GM04504 (cell line): ENCODE data around the gene LTBP1.
A peak's percentile ranks its signal among the peaks of the same experiment; 100 is the strongest.

ENCODE experiments used
- DNase-seq: peaks from one replicate; pipeline ENCODE4 v3.0.0-alpha.2; 2012; ENCODE audit warnings: low read depth

LTBP1 gene

DNA sequence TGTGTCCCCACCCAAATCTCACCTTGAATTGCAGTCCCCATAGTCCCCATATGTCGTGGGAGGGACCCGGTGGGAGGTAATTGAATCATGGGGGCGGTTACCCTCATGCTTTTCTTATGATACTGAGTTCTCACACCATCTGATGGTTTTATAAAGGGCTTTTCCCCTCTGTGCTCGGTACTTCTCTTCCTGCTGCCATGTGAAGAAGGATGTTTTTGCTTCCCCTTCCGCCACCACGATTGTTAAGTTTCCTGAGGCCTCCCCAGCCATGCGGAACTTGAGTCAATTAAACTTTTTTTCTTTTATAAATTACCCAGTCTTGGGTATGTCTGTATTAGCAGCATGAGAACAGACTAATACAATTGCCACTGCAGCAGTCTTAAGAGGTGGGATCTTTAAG, 134.9 kb downstream of the LTBP1 start:
- no peak for DNase-seq

DNA sequence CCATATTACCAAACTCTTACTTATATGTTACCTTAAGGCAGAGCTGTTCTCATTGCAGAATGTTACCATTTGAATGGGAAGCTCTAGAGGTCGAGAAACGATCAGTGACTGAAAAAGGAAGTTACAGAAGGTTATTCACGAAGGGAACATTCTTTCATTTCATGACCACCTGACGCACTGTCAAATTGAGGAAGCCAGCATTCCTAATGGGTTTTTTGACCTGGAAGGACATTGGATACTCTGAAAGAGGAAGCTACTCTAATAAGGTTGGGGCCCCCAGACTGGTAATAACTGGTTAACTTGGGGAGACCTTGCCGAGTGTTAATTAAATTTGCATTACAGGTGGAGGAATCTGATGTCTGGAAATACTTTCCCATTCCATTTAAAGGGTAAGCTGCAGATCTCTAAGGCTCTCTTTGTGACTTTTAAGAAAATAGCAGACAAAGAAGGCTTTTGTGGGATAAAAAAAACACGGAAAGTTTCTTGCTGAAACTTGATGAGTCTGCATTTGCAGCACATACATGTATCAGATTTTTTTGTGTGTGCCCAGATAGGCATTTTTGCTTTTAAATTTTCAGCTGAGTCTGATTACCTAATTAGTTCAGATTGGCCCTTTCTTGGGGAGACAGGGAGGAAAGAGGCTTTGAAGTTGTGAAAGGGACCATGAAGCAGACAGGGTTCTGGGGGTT, 137.1 kb downstream of the LTBP1 start:
- no peak for DNase-seq

DNA sequence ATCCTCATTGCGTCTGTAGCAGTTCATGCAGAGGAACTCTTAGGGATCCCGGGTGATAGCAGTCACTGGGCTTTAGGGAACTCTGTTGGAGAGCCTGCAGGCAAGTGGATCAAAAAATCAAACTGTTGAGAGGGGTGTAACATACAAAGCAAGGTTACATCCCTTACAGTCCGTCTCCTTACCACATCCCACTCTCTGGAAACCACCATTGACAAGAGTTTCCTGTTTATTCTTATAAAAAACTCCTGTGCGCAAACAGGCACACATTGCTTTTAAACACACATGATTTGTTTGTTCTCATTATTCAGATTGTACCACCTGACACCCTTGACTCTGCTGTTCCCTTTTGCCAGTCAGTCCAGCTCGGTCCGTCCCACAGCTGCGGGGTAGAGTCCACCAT, 137.7 kb downstream of the LTBP1 start:
- no peak for DNase-seq

DNA sequence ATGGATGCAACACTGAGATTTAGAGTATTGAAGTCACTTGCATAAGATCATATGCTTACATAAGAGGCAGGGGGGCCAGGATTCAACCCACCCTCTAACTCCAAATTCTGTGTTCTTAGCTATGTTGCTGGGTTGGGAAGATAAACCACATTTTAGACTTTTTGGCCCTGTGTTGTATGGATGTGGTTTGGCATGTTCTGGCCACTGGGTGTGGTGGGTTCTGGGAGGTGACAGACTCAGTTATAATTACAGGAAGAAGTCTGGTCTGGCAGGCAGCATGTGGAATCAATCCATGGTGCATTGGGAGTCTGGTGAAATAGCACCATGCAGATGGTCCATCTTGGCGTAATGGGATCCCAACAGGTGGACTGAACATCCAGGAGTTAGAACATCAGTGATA, 138.9 kb downstream of the LTBP1 start:
- no peak for DNase-seq

DNA sequence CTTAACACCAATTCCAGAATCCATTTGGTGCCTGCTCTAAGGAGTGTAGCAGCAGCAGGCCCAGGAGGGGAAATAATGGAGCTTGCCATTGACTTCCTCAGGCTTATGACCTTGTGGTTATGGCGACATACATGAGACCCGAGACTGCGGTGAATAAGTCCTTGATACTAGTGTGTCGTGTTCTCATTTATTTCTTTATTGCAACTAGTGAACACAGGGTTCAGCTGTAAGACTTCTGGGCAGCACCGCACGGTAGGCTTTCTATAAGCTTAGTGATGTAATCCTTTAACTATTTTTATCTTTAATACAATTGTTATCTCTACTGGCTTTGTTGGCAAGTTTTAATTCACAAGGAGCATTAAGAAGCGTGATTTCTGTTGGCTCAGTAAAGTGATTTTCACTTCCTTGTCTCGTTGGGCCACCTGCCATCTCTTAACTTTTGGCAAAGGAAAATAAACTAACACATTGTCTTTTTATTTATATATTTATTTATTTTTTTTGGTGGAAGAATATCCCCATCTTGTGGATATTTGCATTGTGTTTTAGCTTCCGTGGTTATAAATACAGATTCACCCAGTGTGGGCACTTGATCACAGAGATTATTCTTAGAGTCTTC, 139.8 kb downstream of the LTBP1 start:
- DNase-seq = no peak

DNA sequence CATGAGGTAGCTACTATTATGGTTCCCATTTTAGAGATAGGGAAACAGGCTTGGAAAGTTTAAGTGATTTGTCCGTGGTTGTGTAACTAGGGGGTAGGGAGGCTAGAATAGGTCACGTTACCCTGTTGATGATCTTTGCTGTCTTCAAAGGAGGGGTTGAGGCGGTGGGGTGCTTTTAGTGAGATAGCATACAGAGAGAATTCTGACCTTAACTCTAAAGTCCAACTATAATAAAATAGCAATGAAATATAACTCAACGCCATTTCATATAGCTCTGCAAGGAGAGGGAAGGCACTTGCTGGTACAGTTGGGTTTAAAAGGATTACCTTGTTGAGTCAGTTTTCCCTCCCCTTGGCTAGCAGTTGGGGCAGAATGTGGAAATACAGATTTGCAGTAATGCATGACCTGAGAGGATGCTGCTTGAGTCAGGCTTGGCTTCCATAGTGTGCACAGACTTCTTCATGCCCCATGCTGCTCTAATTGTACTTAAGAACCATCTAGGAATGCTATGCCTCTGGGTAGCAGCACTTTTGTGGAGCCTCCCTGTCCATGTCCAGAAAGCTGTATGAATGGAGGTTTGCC, 143.9 kb downstream of the LTBP1 start:
- no peak for DNase-seq

DNA sequence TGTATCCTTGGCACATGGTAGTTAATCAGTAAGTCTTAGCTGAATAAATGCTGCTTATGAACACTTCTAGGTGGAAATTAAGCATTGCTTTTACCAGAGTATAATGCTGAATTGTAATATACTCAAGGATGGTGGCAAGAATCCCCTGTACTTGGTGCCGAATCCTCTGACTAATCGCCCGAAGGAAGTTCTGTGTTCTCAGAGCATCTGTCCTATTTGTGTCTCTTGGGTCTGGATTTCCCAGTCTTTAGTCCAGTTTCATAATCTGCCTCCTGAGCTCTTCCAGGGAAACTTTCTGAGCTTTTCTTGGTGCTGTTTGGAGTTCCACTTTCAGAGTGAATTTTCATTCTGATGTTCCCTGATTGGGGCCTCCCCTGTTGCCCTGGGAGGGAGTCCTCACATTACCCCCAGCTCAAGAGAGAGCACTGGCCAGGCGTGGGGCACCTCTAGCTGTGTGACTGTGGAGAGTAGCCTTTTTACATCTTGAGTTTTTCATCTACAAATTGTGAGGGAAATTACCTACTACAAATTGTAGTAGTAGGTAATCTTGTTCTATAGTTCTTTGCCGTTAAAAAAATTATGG, 144.9 kb downstream of the LTBP1 start:
- DNase-seq = no peak

DNA sequence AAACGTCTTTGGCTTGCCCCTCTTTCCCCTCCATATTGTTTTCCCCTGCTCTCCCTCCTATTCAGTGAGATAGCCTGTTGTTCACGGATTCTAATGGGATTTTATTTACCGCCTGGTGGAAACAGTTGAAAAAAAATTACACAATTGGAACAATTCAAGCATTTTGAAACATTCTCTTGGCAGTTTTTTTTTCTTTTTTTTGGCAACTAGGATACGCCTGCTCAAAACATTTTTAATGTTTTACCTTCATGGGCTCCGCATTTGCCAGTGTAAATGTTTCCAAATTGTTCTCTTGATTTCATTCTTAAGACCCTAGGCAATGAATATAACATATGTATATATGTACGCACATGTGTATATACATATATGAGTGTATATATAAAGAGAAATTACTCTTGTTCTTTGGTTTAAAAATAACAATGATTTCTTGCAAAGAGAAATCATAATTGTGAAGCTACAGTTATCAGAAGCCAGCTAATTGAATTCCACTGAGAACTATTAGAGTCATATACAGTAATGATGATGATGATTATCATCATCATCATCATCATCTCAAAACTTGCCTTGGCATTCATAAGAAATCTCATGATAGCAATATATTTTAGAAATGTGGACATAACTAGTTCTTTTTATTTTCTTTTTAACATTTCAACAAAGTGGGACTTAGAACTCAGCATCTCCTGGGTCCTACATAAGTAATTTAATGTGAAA, 146.7 kb downstream of the LTBP1 start:
- DNase-seq = no peak

DNA sequence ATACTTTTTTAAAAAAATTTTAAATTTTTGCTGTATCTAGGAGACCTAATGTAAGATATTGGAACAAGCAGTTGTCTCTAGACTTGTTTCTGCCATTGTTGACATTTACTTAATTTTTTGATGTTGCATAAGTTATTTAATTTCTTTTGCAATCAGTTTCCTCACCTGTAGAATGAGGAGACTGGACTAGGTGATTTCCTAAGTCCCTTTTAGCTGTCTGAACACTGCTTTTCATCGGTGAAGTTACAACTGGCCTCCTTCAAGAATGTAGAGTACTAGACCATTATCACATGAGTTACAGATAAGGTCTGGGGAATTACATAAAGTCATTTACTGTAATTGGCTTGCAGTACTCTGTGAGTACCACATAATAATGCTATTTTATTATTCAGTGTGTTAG, 147.6 kb downstream of the LTBP1 start:
- no peak for DNase-seq

DNA sequence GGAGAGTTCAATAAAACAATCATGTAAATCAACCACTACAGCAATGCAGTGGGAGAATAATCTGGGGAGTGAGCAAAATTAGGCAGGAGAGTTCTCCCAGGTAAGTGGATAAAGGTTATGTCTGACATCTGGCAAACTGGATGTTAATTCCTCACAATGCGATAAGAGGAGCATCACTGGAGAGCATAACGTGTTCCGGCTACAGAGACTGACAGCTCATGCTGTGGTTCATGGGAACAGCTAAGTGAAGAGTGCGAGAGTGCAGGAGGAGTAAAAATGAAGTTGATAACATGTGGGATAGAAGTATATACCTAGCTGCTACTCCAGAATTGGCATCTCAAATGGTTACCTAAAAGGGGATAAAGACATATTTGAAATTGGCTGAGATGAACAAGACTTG, 153.2 kb downstream of the LTBP1 start:
- no peak for DNase-seq

DNA sequence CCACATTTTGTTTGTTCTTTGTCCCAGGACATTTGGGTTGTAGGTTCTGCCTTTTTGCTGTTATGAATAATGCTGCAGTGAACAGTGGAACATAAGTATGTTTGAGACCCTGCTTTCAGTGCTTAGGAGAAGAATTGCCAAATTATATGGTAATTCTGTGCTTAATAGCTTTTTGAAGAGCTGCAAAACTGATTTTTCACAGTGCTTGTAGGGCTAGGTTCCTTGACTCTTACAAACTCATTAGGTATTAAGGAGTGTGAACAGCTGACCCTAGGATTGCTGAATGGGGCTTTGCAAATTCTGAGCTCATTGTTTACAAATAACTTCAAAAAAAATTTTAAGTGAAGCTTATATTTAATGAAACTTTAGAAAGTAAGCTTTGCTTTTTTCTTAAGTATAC, 154.2 kb downstream of the LTBP1 start:
- no peak for DNase-seq

DNA sequence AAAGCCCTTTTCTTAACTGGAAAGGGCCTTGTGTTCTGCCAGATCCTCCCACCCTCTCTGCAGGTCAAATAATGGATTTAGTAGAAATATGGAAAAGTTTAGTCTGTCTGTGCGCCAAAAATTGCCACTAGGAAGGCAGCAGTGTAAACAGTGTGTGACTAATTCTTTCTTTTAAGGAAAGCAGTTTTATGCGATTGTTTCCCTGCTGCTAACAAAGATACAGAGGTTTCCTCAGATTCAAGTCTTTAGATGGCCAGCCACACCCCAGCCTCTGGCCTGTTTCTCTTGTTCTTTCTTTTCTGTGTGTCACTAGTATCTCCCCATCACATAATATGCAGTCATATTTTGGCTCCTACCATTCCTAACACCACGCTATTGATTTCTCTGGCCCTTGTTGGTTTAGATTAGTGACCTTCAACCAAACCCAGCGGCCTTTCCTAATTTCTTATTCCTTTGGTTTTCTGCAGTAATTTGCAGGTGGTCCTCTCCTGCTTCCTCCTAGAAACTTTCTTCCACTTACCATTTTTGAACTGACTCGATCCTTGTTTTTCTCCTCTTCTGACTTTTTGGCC, 157.4 kb downstream of the LTBP1 start:
- peak; percentile 11 for DNase-seq

DNA sequence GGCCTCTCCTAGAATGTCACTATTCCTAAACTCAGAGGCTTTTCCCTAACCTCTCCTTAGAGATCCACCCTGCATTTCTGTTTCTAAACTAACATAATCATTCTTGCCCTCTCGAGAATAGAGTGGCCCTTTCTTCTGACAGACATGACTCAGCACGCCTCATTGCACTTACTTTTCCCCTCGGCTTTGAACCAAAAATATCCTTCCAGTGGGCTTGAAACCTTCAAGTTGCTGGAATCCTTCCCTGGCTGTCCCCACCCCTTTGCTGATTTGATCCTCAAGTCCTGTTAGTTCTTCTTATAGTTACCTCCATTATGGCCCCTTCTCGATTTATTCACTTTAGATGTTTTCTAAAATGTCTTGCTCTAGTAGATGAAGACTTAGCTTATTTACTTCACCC, 158.0 kb downstream of the LTBP1 start:
- DNase-seq = no peak

DNA sequence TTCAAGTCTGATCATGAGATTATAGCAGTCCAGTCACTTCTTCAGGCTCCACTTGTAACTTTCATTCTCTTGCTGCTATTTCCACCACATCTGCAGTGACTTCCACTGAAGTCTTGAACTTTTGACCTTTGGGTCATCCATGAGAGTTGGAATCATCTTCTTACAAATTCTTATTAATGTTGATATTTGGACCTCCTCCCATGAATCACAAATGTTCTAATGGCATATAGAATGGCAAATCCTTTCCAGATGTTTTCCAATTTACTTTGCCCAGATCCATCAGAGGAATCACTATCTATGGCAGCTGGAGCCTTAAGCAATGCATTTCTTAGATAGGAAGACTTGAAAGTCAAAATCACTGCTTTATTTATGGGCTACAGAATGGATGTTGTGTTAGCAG, 159.4 kb downstream of the LTBP1 start:
- no peak for DNase-seq

DNA sequence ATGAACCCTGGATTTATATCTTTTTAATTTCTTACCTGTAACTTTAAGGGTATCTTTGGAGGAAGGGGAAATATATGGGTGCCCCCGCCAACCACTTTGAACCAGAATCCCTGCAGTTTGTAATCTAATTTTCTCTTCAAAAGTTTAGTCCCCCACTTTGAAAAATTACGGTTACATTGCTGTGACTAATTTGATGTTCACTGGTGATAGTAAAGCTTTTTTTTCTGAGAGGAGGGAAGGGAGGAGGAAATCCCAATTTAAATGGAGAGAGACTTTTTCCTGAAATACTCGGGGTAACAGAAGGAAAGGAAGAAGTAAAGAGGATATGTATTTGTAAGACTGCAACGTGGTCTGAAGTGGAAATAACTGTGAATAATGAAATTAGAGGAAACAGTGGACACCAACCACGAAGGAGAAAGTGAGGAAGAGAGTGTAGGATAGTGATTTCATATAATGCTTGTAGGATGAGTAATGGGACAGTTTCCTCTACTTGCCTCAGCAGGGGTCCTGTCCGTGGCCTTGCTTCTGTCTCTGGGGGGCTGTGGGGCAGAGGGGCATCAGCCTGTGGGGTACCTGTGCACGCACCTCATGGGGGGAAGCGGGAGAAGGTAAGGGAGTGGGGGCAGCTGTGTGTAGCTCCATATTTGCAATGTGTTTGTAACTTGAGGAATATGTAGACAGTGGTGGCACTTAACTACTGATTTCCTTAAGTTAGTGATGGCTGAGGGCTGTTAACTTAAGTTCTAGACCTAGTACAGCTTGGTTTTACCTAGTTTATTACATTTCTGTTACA, 161.1 kb downstream of the LTBP1 start:
- no peak for DNase-seq

DNA sequence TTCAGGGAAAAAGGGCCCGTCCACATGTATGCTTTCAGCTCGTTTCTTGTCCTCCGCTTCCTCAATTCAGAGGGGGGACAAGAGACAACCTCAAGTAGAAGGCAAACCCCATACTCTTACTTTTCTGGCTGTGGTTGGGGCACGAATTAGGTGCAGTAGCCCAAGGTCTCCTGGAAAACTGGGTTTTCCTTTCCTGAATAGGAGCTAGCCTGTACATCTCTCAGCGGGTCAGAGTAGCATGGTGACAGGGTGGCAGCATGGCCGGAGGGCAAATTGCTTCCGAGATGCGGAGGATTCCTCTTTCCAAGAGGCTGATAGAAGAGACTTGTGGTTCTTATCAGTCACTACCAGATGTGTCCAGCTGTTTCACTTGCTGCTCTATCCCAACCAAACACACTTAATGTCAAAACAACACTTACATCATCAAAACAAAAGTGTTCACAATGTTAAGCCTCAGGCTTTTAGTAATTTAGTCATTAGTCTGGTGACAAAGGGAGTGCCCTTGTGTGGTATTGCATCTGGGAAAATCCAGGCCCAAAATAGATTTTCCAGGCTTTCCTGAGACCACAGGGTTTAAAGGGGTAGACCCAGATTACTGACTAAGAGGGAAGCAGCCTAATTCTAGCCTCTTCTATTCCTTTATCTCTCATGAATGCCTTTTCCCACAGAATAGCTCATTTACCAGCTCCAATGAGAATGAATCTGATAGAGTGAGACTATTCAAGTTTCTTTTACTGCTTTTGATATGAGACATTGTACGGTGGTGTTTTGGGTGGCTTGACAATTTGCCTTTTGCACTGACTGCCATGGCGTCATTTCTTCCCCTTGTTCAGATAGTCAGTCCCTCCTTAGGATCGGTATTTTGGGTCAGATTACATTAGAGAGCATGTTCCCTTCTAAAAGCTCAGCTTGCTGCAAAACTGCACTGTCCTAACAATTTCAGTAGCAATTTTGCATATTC, 162.0 kb downstream of the LTBP1 start:
- DNase-seq = no peak

DNA sequence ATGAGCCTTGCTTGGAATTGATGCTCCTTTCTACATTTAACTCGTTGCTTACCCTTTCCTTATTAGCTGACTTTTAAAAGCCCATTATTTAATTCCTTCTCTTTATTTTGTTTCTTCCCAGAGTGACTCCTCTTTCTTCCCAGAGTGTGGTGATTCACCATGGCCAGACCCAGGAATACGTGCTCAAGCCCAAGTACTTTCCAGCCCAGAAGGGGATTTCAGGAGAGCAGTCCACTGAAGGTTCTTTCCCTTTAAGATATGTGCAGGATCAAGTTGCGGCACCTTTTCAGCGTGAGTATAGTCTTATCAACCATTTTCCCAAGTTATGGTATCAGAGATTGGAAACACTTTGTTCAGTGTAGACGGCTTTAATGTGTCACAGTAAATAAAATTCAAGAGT, 163.7 kb downstream of the LTBP1 start:
- DNase-seq = no peak

DNA sequence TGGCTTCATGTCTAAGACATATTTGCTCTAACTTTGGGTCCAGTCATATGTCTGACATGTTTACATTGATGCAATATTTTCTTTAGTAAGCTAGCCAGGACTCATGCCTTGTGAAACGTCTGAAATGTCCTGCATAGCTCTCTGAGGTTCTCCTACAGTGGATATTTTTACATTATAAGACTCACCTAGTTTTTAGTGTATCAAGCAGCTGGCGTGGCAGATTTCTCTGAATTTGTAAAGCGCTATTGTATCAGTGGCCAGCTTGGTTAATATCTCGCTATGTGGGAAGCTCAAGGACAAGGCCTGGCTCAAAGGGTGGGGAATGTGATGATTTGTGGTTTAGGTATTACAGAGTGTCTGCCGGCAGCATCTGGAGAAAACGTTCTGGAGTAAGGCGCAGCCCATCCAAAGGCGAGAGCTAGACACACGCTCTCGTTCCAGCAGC, 164.3 kb downstream of the LTBP1 start:
- no peak for DNase-seq

DNA sequence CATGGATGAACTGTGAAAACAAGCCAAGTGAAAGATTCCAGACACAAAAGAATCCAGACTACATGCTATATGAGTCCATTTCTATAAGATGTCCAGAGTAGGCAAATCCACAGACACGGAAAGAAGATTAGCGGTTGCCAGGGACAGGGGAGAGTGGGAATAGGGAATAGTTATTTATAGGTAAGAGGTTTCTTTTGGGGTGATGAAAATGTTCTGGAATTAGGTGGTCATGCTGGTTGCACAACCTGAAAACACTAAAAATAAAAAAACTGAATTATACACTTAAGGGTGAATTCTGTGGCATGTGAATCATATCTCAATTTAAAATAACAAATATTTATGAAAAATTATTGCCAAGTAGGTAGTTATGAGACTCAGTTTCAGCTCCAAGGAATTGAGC, 168.4 kb downstream of the LTBP1 start:
- DNase-seq = no peak

DNA sequence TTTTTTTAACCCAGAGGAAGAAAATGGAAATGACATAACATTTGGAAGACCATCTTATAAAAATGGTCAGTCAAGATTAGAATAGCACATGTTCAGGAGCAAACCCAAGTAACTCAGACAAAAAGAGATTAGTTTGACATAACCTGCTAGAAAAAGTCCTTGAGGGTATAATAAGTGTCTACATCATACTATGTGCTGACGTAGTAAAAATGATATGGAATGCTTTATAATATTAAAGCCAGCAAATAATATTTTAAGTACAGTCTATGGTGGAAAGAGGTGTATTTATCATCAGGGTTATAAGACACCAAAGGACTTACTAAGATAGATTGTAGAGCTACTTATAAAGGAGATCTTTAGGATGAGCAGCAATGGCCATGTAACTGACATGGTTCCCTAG, 169.0 kb downstream of the LTBP1 start:
- no peak for DNase-seq
